ENCODE results near the gene HEMK1.
A peak's percentile ranks its signal among the peaks of the same experiment; 100 is the strongest.

Gene HEMK1

DNA sequence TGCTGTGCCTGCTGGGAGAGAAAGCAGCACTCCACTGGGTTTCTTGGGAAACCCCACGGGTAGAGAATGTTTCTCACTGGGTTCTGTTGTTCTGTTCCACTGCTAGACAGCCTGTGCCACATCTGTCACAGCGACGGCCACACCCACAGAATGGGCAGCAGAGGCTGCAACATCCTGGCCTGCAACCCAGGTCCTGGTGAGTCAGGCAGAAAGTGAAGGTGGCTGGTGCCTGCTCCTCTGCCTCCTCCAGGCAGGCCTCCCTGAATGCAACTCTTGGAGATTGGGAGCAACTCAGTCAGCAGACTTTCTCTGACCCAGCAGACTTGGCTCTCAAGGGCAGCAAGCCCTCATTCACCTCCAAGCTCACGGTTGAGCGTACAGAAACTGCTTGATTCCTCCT lies 14.8 kb upstream of the HEMK1 start:
- DNase-seq (ENCODE audit: low read depth), result no peak
- H3K4me3 ChIP-seq (ENCODE audit: control insufficient read depth, low read depth, low read length), result no peak overlapping the region
- TF ChIP-seq, protein P1, sequence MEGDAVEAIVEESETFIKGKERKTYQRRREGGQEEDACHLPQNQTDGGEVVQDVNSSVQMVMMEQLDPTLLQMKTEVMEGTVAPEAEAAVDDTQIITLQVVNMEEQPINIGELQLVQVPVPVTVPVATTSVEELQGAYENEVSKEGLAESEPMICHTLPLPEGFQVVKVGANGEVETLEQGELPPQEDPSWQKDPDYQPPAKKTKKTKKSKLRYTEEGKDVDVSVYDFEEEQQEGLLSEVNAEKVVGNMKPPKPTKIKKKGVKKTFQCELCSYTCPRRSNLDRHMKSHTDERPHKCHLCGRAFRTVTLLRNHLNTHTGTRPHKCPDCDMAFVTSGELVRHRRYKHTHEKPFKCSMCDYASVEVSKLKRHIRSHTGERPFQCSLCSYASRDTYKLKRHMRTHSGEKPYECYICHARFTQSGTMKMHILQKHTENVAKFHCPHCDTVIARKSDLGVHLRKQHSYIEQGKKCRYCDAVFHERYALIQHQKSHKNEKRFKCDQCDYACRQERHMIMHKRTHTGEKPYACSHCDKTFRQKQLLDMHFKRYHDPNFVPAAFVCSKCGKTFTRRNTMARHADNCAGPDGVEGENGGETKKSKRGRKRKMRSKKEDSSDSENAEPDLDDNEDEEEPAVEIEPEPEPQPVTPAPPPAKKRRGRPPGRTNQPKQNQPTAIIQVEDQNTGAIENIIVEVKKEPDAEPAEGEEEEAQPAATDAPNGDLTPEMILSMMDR (conservative IDR thresholded peaks at IDR 0.05; ENCODE audit: control insufficient read depth, insufficient read depth, low read depth, low read length), result no peak

DNA sequence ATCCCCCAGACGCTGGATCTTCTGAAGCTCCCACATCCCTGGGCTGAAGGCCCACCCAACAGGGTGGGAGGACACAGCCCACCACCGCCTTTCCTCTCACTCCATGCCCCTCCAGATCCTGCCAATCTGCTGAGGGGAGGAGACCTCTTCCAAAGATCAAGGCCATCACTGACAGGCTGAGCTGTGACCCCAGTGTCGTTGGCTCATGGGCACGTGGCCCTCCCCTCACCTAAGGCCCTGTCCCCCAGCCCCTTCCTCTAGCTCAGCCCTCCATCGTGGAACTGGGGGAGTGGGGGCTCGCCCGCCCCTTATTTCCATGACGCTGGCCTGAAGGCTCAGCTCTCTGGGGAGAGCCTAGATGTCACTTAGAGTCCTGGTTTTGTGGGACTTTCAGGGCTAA lies 12.2 kb upstream of the HEMK1 start:
- TF ChIP-seq, protein P1 (conservative IDR thresholded peaks at IDR 0.05; ENCODE audit: control insufficient read depth, insufficient read depth, low read depth, low read length), result no peak
- DNase-seq (ENCODE audit: low read depth), result no peak
- no peak overlapping the region for H3K4me3 ChIP-seq (ENCODE audit: control insufficient read depth, low read depth, low read length)

DNA sequence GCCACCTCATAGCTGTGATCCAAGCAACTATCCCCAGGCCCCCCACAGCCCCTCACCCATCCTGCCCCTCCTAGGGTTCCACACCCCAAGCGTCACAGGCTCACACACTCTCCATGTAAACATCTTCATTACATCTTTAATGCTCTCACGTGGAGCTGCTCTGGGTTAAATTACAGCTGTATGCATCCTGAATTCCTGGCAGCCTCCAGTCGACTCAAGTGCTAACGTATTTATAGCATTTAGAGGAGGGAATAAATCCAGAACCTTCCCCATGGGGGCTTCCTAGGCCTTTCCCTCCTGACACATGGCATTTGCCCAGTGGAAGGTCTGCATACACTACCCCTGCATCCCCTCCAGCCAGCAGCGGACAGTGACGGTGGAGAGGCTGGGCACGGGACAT lies 11.4 kb upstream of the HEMK1 start:
- TF ChIP-seq, protein P1 (conservative IDR thresholded peaks at IDR 0.05; ENCODE audit: control insufficient read depth, insufficient read depth, low read depth, low read length), result no peak
- no peak for DNase-seq (ENCODE audit: low read depth)
- no peak overlapping the region for H3K4me3 ChIP-seq (ENCODE audit: control insufficient read depth, low read depth, low read length)

DNA sequence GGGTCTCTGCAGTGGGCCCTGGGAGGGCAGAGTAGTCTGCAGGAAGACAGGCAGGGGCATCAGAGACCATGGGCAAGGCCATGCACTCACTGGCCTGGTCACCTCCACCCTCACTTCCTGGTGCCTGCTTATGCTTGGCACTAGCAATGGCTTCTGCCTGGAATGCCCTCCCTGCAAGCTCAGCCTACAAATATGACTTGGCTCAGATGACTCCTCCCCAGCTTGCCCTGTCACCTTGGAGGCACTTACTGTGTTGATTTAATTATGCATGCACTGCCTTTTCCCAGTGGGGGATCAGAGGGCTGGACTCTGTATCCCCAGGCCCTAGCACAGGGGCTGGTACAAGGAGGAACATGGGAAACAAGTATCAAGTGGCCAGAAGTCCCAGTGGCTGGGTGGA lies 9.6 kb upstream of the HEMK1 start:
- no peak overlapping the region for H3K4me3 ChIP-seq (ENCODE audit: control insufficient read depth, low read depth, low read length)
- no peak for DNase-seq (ENCODE audit: low read depth)
- TF ChIP-seq, protein P1 (conservative IDR thresholded peaks at IDR 0.05; ENCODE audit: control insufficient read depth, insufficient read depth, low read depth, low read length), result no peak

DNA sequence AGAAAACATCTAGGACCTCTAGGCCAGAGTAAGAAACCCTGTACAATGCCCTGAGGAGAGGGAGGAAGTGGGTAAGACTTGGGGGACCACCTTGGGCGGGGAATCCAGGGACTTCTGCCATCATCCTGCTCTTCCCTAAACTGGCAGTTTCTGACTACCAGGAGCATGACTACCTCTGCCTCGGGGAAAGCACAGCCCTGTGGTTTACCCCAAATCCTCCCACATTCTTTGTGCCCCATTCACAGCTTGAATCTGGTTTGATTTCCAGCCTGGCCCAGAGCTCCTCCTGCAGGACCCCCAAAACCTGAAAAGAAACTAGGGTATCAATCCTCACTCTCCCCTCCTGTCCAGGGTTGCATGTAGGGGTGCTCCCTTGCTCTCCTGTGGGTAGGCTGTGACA lies 6.5 kb upstream of the HEMK1 start:
- TF ChIP-seq, protein P1 (conservative IDR thresholded peaks at IDR 0.05; ENCODE audit: control insufficient read depth, insufficient read depth, low read depth, low read length), result no peak
- peak; percentile 81 for DNase-seq (ENCODE audit: low read depth)
- no peak overlapping the region for H3K4me3 ChIP-seq (ENCODE audit: control insufficient read depth, low read depth, low read length)

DNA sequence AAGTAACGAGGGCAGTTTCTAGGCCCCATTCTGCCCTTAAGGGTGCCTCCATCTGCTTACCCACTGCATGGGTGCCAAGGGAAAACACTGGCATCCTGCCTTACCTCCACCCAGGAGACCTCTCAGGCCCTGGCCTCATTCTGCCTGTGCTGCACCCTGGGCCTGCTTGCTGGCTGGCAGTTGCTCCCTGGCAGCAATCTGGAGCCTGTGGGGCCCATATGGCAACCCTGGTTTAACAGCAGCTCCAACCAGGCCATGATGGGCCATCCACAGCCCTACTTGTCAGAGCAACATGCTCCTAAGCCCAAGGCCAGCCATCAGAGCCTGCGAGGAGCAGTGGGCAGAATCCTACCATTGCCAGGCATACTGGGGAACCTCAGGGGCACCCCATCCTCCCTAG lies 5.5 kb upstream of the HEMK1 start:
- no peak for DNase-seq (ENCODE audit: low read depth)
- no peak overlapping the region for H3K4me3 ChIP-seq (ENCODE audit: control insufficient read depth, low read depth, low read length)

More for the DNA sequence above, 5.5 kb upstream of the HEMK1 start:
- TF ChIP-seq, protein P1 (conservative IDR thresholded peaks at IDR 0.05; ENCODE audit: control insufficient read depth, insufficient read depth, low read depth, low read length), result no peak
